Activated naive CD4-positive, alpha-beta T cell treated with anti-CD3 and anti-CD28 coated beads, Interleukin-2, amount 50 U/mL, for 72 hours (primary cell): ENCODE results near the gene OCA2. TPM values are rescaled to one million over a fixed set of nuclear protein-coding genes. Genes with fewer than 3 reads are reported as not detected.
"Not testable (repeated sequence)": the region's sequence is repeated elsewhere in the genome, so short reads cannot be mapped to it uniquely, and the experiment has no call there.

Experiments
- ATAC-seq, 2 donors: fragments of 150-1000 bp; cut with Tn5 transposase; 2 replicates each; pipeline ENCODE4 v1.10.0; 2021; ENCODE audit warnings: mild to moderate bottlenecking in 2 of 2, moderate library complexity in 2 of 2
- DNase-seq, 2 donors: peaks; one replicate each; pipeline ENCODE4 v3.0.0; 2021 to 2022; ENCODE audit warnings: low spot score in 2 of 2
- H3K27ac Mint-ChIP-seq, 2 donors: one replicate each; pipeline ENCODE4 v1.8.0; 2022; ENCODE audit warnings: mild to moderate bottlenecking in 2 of 2, mixed read lengths in 2 of 2
- H3K36me3 Mint-ChIP-seq, 2 donors: one replicate each; pipeline ENCODE4 v1.8.0; 2022; ENCODE audit warnings: mixed read lengths in 2 of 2
- H3K9me3 Mint-ChIP-seq, 2 donors: one replicate each; pipeline ENCODE4 v1.8.0; 2022; ENCODE audit warnings: mixed read lengths in 2 of 2
- total RNA-seq, 2 donors: library from RNA; stranded (reverse); gene quantifications; one replicate each; pipeline ENCODE4 v1.2.3, GENCODE V29; 2022

Gene OCA2
- total RNA-seq, 2 donors from 2014 or later: not detected

- no peak for ATAC-seq
- peaks cover 0 to 12% of the 10 kb centered on the region in 2 donors for H3K36me3 Mint-ChIP-seq
- H3K9me3 Mint-ChIP-seq: peaks cover 19 to 35% of the 10 kb centered on the region in 2 donors
- no peak for DNase-seq
- H3K27ac Mint-ChIP-seq: no peak overlapping the region
These were observed 364.2 kb downstream of the OCA2 start for GRCh38 chr15:27734785-27735495.

DNA sequence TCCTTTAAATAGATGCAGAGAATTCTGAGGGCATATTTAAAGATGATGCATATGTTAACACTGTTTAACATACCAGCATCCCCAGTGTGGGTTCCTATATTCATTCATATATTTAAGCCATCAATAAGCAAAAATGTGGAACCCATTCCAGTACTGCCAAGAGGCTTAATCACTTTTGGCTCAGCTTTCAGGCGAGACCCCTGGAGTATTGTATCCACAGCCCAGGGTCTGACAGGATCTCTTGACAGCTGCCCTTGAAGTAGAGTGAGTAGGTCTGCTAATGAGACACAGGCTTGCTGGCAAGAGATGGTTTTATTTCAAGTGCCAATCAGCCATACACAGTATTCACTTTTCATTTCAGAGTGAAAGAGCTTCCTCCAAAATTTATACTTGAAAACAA is 367.3 kb downstream of the OCA2 start:
- Mint-ChIP-seq H3K27ac (no peak overlapping the region), H3K36me3 (peaks cover 0 to 12% of the 10 kb centered on the region in 2 donors), H3K9me3 (peaks cover 19 to 34% of the 10 kb centered on the region in 2 donors)
- ATAC-seq: no peak
- no peak for DNase-seq

DNA sequence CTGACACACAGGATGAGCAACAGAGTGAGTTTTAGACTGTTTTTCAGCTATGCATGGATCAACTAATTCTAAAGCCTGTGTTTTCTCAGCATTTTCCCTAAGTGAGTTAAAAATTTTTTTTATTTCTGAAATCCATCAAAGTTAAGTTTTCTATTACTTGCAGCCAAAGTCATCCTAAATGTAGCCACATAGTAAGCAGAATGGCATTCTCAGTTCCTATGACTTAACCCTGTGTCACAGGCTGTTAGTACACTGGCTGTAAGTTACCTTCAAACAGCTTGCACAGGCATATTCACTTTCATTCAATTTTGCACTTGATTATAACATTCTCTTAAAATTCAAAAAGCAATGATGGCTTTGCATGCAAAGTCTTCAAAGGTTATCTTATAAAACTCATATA is 368.2 kb downstream of the OCA2 start:
- Mint-ChIP-seq H3K9me3 (peaks cover 19 to 34% of the 10 kb centered on the region in 2 donors), H3K36me3 (peaks cover 0 to 12% of the 10 kb centered on the region in 2 donors), H3K27ac (no peak overlapping the region)
- DNase-seq (no peak), ATAC-seq (no peak)

GRCh38 chr15:27725731-27726130 is 373.4 kb downstream of the OCA2 start:
- H3K9me3 Mint-ChIP-seq: peaks cover 0 to 13% of the 10 kb centered on the region in 2 donors
- no peak for ATAC-seq
- no peak for DNase-seq
- no peaks in the 10 kb centered on the region for H3K36me3 Mint-ChIP-seq
- H3K27ac Mint-ChIP-seq: no peak overlapping the region

DNA sequence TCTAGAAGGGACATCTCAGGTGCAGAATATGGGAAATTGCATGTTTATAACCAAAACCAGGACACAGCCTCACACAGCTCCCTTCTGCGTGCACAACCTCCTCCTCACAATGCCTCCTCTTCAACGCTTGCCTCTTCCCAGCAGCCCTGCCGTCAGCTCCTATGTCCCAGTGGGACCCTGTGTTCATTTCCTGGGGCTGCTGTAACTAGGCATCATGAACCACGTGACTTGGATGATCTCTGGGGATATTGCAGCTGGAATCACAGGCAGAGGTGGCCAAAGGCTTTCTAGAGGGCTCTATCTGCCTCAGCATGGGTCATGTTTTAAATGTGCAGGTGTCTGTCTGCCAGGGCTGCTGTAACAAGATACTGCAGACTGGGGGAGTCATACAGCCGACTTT is 375.3 kb downstream of the OCA2 start:
- H3K27ac Mint-ChIP-seq: no peak overlapping the region
- H3K36me3 Mint-ChIP-seq: no peaks in the 10 kb centered on the region
- no peak for ATAC-seq
- peaks cover 0 to 16% of the 10 kb centered on the region in 2 donors for H3K9me3 Mint-ChIP-seq
- DNase-seq: no peak

DNA sequence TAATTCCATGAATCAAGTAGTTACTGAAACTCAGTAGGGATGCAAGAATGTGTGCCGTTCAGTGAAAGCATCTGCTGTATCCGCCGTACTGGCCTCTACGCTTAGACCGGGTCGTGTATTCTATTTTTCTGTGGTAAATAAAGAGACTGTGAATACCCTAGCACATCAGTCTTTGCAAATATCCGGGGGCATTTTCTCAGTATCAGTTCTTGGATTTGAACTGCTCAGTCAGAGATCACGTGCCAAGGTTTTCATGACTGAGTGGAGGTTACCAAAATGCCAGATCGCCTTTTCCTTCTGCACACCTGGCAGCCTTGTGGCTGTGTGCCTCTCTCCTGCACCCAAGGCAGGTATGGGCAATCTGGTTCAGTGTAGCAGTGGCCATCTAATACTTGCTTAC is 377.0 kb downstream of the OCA2 start:
- no peak for DNase-seq
- Mint-ChIP-seq H3K27ac (no peak overlapping the region), H3K36me3 (peaks cover 0 to 8% of the 10 kb centered on the region in 2 donors), H3K9me3 (peaks cover 9 to 23% of the 10 kb centered on the region in 2 donors)
- ATAC-seq: no peak

- H3K36me3 Mint-ChIP-seq: peaks cover 0 to 13% of the 10 kb centered on the region in 2 donors
- ATAC-seq: no peak
- DNase-seq: no peak
- H3K9me3 Mint-ChIP-seq: peaks cover 29 to 53% of the 10 kb centered on the region in 2 donors
- no peak overlapping the region for H3K27ac Mint-ChIP-seq
These were observed 384.4 kb downstream of the OCA2 start for GRCh38 chr15:27714675-27715074.

DNA sequence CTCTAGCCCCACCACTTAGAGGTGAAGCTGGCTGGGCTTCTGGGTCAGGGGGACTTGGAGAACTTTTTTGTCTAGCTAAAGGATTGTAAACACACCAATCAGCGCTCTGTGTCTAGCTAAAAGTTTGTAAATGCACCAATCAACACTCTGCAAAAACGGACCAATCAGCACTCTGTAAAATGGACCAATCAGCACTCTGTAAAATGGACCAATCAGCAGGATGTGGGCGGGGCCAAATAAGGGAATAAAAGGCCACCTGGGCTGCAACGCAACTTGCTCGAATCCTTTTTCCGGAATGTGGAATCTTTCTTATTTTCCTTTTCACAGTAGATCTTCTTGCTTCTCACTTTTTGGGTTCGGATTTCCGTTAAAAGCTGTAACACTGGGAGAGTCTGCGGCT is 385.3 kb downstream of the OCA2 start:
- peaks cover 0 to 15% of the 10 kb centered on the region in 2 donors for H3K36me3 Mint-ChIP-seq
- H3K27ac Mint-ChIP-seq, ATAC-seq, DNase-seq: not testable (repeated sequence)
- peaks cover 32 to 53% of the 10 kb centered on the region in 2 donors for H3K9me3 Mint-ChIP-seq

DNA sequence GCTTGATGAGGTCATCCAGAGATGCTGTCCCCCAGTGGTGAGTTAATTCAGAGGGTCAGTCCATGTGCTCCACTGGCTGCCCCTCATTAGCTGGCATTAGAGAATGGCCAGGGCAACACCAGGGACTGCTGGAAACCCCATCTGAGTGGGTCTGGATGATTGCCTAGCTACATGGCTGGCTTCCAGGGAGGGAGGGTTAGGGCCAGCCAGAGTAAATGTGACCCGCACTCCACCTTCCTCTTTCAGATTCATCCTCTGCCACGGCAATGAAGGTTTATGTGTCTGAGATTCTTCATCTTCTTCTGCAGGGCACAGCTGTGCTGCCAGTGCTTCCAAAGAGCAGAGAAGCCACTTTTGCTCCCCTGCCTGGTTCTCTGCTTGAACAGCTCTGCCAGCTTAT is 391.9 kb downstream of the OCA2 start:
- Mint-ChIP-seq H3K27ac (no peak overlapping the region), H3K36me3 (peaks cover 0 to 5% of the 10 kb centered on the region in 2 donors), H3K9me3 (peaks cover 38 to 43% of the 10 kb centered on the region in 2 donors)
- no peak for ATAC-seq
- DNase-seq: no peak

DNA sequence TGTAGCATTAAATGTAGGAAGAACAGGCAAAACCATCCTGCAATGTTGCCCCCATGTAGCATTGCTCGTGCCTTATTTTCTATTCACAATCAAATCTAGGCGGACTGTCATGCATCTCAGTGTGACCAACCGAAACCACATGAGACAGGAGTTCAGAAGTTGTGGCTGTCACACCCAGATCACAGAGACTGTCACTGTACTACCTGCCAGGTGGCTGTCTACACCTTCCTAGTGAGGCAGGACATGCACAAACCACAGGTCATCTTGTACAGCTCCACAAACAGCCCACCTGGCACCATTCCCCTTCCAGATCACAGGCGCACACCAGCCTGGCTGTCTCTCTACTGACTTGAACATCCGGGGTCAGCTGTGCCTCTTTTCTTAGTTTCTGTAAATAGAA is 392.8 kb downstream of the OCA2 start:
- DNase-seq: no peak
- Mint-ChIP-seq H3K27ac (no peak overlapping the region), H3K36me3 (peaks cover 0 to 5% of the 10 kb centered on the region in 2 donors), H3K9me3 (peaks cover 34 to 36% of the 10 kb centered on the region in 2 donors)
- no peak for ATAC-seq

DNA sequence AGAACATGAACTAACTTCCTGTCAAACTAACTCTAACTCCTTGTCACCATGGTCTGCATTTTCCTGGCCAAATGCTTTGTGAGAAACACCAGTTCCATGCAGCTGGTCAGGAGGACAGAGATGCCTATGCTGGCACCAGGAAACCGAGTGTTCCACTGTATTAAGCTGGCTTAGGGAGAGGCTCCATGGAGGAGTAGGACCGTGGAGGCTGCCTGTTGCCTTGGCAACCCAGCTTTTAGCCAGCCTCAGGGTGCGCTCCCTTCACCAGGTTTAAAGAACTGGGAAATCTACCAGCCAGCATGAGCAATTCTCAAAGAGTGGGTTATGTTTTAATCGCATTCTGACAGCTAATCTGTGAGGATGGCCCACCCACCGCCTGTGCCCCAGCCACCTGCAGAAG is 394.1 kb downstream of the OCA2 start:
- H3K27ac Mint-ChIP-seq: no peak overlapping the region
- DNase-seq (no peak), ATAC-seq (no peak)
- H3K36me3 Mint-ChIP-seq: peaks cover 0 to 5% of the 10 kb centered on the region in 2 donors
- H3K9me3 Mint-ChIP-seq: peaks cover 29 to 30% of the 10 kb centered on the region in 2 donors

Other genes with a start within 250 kb of the OCA2 start
- gene HERC2, start 222.9 kb upstream of the OCA2 start, total RNA-seq: 10 to 100 TPM; 27.5 to 36.4 TPM